ENCODE measurements around the gene CIROP. TPM values are rescaled to one million over a fixed set of nuclear protein-coding genes. Genes with fewer than 3 reads are reported as not detected.
"Not testable (repeated sequence)": the region's sequence is repeated elsewhere in the genome, so short reads cannot be mapped to it uniquely, and the experiment has no call there.

CIROP gene
- polyA plus RNA-seq, 5 donors = 0.05 to 0.06 TPM; not detected in 3

DNA sequence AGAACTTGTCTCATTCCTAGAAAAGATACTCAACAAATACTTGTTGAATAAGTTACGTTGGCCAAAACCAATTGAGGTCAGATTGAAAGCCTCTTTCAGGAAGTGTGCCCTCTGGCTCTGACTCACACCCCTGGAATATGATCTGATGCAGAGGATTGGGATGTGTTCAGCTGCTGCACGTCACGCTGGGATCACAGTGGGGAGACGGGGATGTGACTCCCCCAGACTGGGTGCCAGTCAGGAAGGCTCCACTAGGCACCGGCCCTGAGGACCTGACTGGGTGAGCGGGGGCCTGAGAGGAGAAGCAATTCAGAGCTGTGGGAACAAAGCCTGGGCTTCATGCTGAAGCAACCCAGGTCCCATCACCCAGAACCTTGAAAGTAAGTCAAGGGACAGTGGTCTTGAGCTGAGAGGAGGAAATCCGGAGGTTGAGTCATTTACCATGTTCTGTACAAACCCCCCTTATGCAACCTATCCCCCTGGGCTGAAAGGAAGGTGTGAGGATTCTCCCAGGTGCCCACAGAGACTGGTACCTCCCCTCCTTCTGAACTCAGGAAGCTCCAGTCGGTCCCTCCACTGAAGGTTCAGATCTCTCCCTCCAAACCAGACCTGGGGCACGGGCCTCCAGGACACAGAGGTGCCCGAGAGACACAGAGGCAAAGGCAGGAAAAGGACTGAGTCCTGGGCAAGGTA is 10.4 kb upstream of the CIROP start:
- no peak for DNase-seq

- DNase-seq = no peak
Observed at GRCh38 chr14:23114669-23115038, 9.9 kb upstream of the CIROP start.

DNA sequence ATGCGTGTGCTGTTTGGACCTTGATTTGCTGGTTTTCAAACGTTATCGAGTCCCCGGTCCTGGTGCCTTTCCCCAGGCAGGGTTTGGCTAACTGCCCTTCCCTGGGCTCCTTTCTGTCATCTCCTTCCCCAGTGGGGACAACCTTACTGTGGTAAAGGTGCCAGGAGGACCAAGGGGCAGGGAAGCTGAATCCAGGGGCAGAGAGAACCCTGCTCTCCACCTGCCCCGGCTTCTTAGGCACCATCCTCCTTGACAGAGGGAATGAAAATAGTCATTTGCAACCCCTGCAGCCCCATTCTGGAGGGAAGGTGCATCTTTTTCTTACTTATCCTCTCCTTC is 9.3 kb upstream of the CIROP start:
- no peak for DNase-seq

DNA sequence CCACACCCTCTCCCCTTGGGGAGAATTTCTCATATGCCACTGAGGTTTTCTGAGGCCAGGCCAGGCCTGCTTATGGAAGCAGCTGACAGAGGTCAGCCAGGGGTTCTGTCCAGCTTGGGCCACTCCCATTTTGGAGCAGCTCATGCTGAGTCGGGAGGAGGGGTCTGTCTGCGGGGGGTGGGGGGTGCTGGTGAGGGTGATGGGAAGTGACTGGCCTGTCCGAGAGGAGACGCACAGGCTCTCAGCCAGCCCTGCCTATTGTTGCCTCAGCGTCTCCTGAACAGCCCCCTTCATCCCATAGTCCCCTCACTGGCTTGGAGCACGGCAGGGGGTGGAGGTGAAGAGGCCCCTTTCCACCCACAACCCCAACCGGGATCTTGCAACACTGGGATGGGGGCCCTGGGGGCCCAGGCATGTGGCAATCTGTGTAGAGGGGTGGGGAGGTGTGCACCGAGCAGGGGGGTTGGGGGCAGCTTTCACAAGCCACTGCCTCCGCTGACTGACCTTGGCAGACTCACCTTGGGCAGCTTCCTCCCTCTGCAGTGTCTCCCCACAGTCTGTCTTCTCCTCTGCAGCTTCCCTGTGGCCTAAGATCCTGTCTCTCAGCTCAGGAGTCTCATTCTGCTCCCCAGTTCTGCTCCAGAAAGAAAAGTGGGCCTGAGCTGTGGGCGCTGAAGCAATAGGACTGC is 8.8 kb upstream of the CIROP start:
- peak; percentile 84 to 85 for DNase-seq

GRCh38 chr14:23112359-23113178 is 7.8 kb upstream of the CIROP start:
- DNase-seq = no peak

GRCh38 chr14:23110579-23111365 is 6.0 kb upstream of the CIROP start:
- no peak for DNase-seq

GRCh38 chr14:23109769-23110168 is 5.0 kb upstream of the CIROP start:
- DNase-seq = no peak

GRCh38 chr14:23108169-23108568 is 3.4 kb upstream of the CIROP start:
- DNase-seq = not testable (repeated sequence)

GRCh38 chr14:23107620-23108019 is 2.8 kb upstream of the CIROP start:
- DNase-seq = not testable (repeated sequence)

DNA sequence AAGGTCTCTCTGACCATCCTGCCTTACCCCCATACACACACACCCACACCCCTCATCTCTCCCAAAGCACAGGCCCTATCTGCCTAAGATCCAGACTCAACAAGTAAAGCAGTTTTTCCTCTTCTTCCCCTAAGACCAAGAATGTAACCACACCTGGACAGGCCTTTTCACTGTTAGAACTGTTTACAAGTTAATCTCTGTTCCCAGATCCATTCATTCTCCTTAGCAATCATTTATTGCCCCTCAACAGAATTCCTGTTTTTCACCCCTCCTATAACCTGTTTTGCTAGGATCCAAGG is 1.9 kb upstream of the CIROP start:
- no peak for DNase-seq

- DNase-seq = no peak
Observed at GRCh38 chr14:23105348-23105824, 597 bp upstream of the CIROP start.

DNA sequence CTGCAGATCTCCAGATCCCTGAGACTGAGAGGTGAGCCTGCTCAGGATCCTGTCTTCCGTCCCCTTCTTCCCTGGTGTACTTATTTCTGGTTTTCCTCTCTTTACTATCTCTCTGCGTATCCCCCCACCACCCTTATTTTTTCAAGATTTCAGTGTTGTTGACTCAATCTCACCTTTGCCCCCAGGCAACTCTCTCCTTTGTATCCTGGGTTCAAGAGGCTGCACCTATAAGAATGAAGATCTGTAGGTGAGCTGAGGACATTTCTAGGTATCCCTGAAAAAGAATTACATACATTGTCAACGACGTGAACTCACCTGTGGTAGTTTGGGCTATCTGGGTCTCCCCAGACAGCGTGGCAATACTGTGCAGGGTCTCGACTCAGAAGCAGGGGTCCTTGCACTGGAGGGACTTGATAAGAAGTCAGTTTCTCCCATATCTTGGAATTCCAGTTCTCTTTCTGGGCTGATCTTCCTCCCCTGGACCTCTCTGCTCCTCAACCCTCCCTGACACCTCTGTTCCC is 659 bp downstream of the CIROP start:
- DNase-seq = no peak

DNA sequence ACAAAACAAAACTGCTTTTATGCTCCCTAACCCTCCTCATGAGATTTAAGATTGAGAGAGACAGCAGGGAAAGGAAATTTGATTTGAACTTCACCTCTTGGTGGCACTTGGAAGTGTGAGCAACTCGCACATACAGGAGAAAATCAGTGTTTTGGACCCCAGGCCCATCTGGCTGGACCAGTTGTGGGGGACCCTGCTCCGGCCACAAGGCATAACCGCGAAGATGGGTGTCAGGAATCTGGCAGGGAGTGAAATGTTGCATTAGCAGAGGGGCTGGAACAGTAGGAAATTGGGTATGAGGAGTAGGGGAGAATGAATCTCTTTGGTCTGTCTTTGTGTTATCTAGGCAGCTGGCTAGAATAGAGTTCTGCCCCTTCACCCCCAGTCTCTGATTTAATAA is 1.2 kb downstream of the CIROP start:
- DNase-seq = no peak

DNA sequence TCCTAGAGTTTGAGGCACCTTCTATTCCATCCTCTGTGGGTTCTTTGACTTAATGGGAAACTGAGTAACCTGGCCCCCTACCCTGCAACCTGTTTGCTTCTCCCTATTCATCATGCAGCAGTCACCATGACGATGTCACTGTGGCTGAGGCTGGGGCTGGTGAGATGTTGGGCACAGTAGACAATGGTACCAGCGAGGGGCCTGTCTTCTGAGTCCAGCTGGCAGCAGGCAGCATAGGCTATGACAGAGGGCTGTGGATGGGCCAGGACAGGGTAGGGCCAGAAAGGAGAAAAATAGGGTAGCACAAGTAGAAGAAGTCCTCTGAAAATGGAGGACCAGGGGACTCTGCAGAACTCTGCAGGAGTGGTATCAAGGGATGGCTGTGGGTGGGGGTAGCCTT is 2.0 kb downstream of the CIROP start:
- no peak for DNase-seq

DNA sequence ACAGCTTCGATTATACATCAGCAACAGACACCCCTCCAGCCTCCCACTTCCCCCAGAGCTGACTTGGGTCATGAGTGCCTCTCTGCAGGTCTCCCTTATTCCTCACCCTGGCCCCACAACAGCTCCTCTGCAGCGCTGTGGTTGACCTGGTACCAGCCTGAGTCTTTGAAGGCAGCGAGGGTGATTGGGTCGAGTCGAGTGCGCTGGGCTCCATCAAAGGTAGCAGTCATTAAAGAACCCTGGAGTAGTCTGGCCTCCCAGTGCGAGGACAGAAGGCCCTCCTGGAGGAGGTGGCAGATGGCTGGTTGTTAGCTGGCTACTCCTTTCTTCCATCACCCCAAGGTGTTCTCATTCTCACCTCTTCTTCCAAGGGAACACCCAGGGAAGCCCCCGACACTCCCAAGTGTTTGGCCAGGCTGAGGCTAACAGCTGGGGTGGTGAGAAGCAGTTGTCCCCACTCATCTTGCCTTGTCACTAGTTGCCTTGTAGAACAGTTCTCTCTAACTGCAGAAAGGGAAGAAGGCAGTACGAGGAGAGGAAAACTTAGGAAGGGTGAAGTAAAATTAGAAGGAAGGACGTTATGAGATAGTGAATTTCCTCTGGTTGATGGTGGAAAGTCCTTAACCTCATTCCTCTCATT is 2.7 kb downstream of the CIROP start:
- no peak for DNase-seq

- no peak for DNase-seq
Observed at GRCh38 chr14:23101213-23101970, 3.4 kb downstream of the CIROP start.

GRCh38 chr14:23099212-23099861 is 5.5 kb downstream of the CIROP start:
- DNase-seq = no peak

GRCh38 chr14:23097786-23098185 is 7.0 kb downstream of the CIROP start:
- no peak for DNase-seq

- peak; percentile 99 to 100 for DNase-seq
Observed at GRCh38 chr14:23095196-23096108, 9.3 kb downstream of the CIROP start, which contains the start of gene C14orf119. Gene C14orf119 (plus strand): TSS chr14:23095505. CDS start chr14:23097659, 2,154 bp downstream.

All from right lung (tissue), 5 donors.